ENCODE results near the gene EMP3.
"Not testable (repeated sequence)": the region's sequence is repeated elsewhere in the genome, so short reads cannot be mapped to it uniquely, and the experiment has no call there.

Gene EMP3

GRCh38 chr19:48348045-48348444 lies 22.7 kb downstream of the EMP3 start:
- DNase-seq (ENCODE audit: low read depth) = no peak

GRCh38 chr19:48348737-48349136 lies 23.4 kb downstream of the EMP3 start:
- no peak for DNase-seq (ENCODE audit: low read depth)

GRCh38 chr19:48350856-48351255 lies 25.5 kb downstream of the EMP3 start:
- no peak for DNase-seq (ENCODE audit: low read depth)

GRCh38 chr19:48351341-48351752 lies 26.0 kb downstream of the EMP3 start:
- DNase-seq (ENCODE audit: low read depth) = peak; percentile 67

- DNase-seq (ENCODE audit: low read depth) = no peak
These were observed 28.3 kb downstream of the EMP3 start for GRCh38 chr19:48353677-48354076.

GRCh38 chr19:48354332-48354992 lies 29.1 kb downstream of the EMP3 start:
- no peak for DNase-seq (ENCODE audit: low read depth)

GRCh38 chr19:48355365-48355954 lies 30.1 kb downstream of the EMP3 start:
- no peak for DNase-seq (ENCODE audit: low read depth)

GRCh38 chr19:48359123-48359522 lies 33.8 kb downstream of the EMP3 start:
- DNase-seq (ENCODE audit: low read depth) = no peak

- no peak for DNase-seq (ENCODE audit: low read depth)
These were observed 36.6 kb downstream of the EMP3 start for GRCh38 chr19:48361912-48362311.

- peak; percentile 82 for DNase-seq (ENCODE audit: low read depth)
These were observed 37.6 kb downstream of the EMP3 start for GRCh38 chr19:48362716-48363499.

- DNase-seq (ENCODE audit: low read depth) = no peak
These were observed 38.1 kb downstream of the EMP3 start for GRCh38 chr19:48363500-48363809.

GRCh38 chr19:48363810-48364597 lies 38.7 kb downstream of the EMP3 start, which contains the start of the genes SYNGR4 and TMEM143:
SYNGR4 (plus strand) TSS chr19:48364367; CDS start chr19:48365843, 1,476 bp downstream.
TMEM143 (minus strand) TSS chr19:48363940; CDS start chr19:48363920, 20 bp downstream.
- peak; percentile 97 for DNase-seq (ENCODE audit: low read depth)

- DNase-seq (ENCODE audit: low read depth) = peak; percentile 2
These were observed 39.4 kb downstream of the EMP3 start for GRCh38 chr19:48364598-48365348.

- no peak for DNase-seq (ENCODE audit: low read depth)
These were observed 40.2 kb downstream of the EMP3 start for GRCh38 chr19:48365602-48366001.

- DNase-seq (ENCODE audit: low read depth) = no peak
These were observed 42.5 kb downstream of the EMP3 start for GRCh38 chr19:48367855-48368254.

- no peak for DNase-seq (ENCODE audit: low read depth)
These were observed 43.6 kb downstream of the EMP3 start for GRCh38 chr19:48368936-48369335.

- DNase-seq (ENCODE audit: low read depth) = no peak
These were observed 45.6 kb downstream of the EMP3 start for GRCh38 chr19:48370955-48371354.

GRCh38 chr19:48371367-48371766 lies 46.0 kb downstream of the EMP3 start:
- DNase-seq (ENCODE audit: low read depth) = no peak

GRCh38 chr19:48371771-48372170 lies 46.4 kb downstream of the EMP3 start:
- DNase-seq (ENCODE audit: low read depth) = not testable (repeated sequence)

GRCh38 chr19:48372904-48373303 lies 47.6 kb downstream of the EMP3 start:
- DNase-seq (ENCODE audit: low read depth) = no peak

- DNase-seq (ENCODE audit: low read depth) = no peak
These were observed 48.2 kb downstream of the EMP3 start for GRCh38 chr19:48373567-48373966.

GRCh38 chr19:48378194-48378570 lies 52.8 kb downstream of the EMP3 start:
- DNase-seq (ENCODE audit: low read depth) = no peak

Measured in activated T-helper 9 cell treated with anti-CD3 and anti-CD28 coated beads, Interleukin-2, amount 50 U/mL, for 16 hours (primary cell).